Measurements from ENCODE around the gene MYH15. TPM values are rescaled to one million over a fixed set of nuclear protein-coding genes. Genes with fewer than 3 reads are reported as not detected.

MYH15 gene
- total RNA-seq, 1 donor from 2014 or later = 0.52 TPM

DNA sequence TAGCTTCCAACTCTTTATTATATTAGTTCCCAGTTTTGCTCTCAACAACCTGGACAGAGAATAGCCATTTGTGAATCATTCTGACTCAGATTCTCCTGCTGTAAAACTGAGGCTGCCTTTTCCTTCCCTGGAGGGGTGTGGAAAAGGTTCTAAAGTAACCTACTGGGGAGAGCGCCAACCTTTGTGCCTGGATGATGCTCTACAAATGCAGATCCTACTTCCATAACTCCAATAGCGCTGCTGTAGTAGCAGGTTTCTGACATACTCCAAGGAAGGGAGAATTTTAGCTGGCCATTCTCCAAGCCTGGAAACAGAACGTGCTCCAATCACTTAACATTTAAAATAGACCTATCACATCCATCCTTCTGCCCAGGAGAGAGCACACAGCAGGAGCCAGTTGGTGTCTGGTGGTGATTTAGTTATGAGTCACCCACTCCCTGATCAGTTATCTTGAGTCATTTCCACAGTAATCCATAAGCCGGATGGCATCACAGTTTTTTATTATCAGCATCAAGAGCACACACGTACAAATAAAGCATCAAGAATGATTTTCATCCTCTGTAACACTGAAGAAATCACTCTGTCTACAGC, 38.3 kb downstream of the MYH15 start:
- DNase-seq (ENCODE audit: low spot score) = no peak

DNA sequence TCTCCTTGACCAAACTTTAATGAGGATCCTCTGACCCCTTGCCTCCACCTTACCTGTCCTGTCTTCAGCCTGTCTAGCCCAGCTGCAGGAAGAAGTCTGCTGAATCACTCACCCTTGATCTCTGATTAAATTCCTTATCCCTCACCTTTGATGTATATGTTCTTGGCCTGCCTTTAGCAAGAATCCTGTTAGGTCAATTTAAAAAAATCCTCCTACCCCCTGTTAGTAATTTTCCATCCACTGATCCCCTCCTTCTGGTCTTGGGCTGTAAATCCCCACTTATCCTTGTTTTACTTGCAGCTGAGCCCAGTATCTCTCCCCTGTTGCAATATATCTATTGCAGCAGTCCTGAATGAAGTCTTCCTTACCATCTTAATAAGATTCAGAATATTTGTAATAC, 39.0 kb downstream of the MYH15 start:
- no peak for DNase-seq (ENCODE audit: low spot score)

DNA sequence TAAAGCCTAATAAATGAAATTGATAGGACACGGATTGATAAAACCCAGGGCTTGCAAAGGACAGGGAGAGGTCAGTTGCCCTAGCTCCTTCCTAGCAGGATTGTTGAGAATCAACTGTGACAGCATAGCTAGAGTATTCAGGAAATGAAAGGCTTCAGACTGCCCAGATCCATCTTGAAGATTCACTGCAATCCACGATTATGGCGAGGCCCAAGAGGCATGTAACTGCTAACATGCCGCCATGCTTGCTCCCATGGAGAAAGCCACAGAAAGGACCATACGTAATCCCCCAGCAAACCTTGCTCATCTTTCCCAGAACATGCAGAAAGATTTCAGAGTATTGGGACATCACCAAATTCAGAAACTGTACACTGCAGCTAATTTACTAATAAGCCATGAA, 41.3 kb downstream of the MYH15 start:
- no peak for DNase-seq (ENCODE audit: low spot score)

DNA sequence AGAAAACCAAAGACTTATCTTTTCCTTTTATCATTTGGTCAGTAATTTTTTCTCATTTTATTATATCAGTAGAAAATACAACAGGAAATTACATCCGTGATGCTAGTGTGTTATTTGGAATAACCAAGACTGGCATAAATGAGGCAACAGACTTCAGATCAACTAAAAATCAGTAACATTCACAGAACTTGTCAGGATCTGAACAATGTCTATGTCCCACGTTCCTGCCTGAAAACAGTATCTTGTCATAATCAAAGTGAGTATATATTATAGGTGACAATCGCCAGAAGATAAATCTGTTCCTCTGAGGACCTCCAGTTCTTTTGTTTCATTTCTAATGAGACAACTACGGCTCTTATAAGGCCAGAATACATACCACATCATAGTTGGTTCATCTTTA, 41.8 kb downstream of the MYH15 start:
- DNase-seq (ENCODE audit: low spot score) = no peak

DNA sequence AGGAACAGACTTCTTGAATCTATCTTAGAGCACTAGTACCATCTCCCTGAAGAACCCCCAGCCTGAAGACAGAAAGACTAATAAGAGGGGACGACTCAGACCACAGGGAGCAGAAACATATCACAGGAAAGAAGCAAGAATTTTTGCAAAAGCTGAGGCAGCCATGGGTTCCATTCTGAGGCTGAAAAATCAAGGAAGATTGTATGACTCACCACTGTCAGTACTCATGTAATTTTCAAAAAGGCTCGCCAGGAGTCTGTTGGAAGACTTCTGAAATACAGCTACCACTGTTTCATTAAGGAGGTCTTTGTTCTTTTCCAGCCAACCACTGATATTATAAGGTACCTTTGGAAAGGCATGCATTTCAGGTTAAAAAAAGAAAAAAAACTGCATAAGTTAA, 47.5 kb downstream of the MYH15 start:
- DNase-seq (ENCODE audit: low spot score) = no peak

DNA sequence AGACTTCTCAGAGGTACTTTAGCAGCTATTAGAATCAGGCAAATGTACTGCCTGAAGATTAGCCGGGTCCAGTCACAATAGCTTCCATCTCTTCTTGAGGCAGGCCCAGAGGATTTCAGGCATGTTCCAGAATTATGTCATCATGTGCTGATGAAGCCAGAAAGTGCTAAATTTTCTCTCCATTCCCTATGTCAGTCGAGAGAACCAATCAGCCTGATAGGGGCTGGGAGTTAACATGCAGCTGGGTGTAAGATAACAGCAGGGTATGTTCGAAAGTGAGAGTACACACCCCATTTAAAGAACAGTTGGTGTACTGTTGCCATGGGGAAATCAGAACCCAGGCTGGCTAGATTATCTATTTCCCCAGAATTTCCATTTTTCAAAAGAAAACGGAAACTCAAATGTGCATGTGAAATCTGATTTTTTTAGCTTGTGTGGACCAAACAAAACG, 48.7 kb downstream of the MYH15 start:
- DNase-seq (ENCODE audit: low spot score) = no peak

DNA sequence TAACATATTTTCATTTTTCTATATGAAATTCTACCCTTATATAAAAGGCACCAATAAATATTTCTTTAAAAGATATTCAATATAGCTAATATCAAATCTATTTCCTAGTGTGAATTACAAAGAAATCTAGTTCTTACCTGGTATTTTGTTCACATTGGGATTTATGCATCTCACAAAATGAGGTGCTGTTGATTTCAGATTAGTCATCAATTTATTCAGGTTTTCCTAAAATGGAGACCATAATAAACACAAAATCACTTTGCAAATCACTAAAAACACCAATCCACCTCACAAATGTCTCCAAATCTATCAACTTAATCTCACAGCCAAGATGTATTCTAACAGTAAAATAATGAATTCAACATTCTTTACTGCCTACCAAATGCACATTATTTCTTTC, 51.2 kb downstream of the MYH15 start:
- DNase-seq (ENCODE audit: low spot score) = no peak

DNA sequence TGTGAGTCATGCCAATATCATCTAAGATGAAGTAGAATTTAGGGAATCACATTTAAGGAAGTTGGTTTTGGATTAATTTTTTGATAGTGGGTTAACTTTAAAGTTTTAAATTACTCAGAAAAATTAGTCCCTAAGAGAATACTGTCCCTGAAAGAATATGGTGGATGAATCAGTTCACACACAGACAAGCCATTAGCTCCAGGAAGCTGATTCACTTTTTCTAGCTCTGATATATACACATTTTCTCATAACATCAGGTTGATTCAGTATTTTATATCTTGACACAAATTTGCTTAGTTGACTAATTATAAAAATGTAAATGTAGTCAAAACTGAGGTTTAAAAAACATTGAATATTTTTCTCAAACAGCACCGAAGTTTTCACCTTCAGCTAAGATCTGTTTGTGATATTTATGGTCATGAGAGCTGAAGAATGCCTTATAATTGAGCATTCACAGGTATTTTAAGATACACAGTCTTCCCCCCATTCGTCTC, 55.1 kb downstream of the MYH15 start:
- no peak for DNase-seq (ENCODE audit: low spot score)

DNA sequence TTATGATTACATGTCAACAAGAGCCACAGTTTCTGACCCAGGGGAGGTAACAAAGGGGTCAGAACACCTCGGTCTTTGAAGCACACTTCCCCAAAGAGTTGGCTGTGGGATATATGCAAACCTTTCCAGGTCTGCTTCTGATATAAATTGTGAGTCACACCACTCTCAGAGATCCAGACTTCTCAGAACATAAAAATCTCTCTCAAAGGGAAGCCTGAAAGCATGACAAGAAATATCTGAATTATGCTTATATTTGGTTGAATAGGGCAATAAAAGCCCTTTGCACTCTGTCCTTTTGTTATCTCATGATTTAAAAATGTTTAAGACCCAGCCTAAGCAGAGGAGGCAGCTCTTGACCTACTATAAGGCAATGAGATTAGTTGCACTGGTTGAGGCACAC, 56.8 kb downstream of the MYH15 start:
- DNase-seq (ENCODE audit: low spot score) = no peak

DNA sequence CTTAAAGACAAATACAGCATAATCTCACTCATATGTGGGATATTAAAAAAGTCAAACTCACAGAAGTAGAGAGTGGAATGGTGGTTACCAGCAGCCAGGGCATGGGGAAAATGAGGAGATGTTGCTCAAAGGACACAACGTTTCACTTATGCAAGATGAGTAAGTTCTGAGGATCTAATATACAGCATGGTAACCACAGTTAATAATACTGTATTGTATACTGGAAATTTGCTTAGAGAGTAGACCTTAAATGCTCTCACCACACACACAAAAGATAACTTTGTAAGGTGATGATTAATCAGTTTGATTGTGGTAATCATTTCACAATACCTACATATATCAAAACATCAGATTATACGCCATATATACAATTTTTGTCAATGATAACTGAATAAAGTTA, 60.0 kb downstream of the MYH15 start:
- no peak for DNase-seq (ENCODE audit: low spot score)

DNA sequence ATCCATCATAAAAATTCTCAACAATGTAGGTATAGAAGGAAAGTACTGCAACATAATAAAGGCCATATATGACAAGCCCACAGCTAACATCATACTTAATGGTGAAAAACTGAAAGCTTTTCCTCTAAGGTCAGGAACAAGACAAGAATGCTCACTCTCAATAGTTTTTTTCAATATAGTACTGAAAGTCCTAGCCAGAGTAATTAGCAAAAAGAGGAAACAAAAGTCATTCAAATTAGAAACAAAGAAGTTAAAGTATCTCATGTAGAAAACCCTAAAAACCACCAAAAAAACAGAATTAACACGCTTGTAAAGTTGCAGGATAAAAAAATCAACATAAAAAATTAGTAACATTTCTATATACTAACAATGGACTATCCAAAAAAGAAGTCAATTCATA, 61.8 kb downstream of the MYH15 start:
- DNase-seq (ENCODE audit: low spot score) = no peak

DNA sequence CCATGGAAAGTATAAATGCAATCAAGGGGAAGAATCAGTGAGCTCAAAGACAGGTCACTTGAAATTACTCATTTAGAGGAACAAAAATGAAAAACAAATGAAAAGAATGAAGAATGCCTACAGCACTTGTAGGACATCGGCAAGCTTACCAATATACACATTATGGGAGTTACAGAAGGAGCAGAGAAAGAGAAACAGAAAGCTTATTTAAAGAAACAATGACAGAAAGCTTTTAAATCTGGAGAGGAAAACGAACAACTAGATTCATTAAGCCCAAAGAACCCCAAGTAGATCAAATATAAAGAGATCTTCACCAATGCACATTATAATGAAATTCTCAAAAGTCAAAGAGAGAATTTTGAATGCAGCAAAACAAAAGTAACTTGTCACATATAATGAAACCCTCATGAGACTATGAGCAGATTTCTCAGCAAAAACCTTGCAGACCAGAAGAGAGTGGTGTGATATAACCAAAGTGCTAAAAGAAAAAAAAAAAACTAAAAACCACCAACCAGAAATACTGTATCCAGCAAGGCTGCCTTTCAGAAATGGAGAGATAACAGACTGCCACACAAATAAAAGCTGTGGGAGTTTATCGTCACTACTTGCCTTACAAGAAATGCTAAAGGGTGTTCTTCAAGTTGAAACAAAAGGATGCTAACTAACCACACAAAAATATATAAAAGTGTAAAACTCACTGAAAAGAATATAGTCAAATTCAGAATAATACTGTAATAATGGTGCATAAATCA, 63.1 kb downstream of the MYH15 start:
- no peak for DNase-seq (ENCODE audit: low spot score)

DNA sequence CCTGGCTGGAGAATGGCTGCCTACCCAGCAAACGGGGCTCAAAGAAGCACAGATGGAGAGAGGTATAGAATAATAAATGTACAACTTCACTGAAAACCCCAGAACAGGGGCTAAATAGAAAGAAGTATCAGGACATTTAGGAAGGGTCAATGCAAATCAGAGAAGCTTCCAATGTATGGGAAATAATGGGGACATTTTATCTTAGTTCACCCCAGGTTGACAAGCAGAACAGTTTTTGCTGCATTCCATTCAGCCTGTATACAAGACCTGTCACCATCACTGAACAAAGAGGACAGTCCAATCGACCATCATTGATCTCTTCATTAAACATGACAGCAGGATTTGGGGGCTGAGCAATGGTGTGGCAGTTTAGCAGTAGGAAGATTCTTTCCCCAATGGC, 68.1 kb downstream of the MYH15 start:
- no peak for DNase-seq (ENCODE audit: low spot score)

DNA sequence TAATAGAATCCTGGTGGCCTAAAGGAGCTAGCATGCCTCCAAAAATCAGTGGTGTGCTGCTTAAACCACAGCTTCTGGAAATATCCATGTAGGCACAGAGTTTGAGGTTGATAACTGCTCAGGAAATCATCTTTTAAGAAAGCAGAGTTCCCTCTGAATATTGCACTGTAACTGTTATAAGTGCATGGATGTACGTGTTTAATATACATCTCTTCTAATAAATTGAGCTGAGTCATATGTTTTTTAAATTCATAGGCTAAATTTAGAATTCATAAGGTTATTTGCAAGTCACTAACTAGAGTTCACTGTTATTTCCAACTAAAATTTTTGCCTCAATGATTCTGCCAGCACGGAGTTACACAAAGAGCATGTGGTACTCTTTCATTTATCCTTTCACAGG, 68.9 kb downstream of the MYH15 start:
- DNase-seq (ENCODE audit: low spot score) = no peak

DNA sequence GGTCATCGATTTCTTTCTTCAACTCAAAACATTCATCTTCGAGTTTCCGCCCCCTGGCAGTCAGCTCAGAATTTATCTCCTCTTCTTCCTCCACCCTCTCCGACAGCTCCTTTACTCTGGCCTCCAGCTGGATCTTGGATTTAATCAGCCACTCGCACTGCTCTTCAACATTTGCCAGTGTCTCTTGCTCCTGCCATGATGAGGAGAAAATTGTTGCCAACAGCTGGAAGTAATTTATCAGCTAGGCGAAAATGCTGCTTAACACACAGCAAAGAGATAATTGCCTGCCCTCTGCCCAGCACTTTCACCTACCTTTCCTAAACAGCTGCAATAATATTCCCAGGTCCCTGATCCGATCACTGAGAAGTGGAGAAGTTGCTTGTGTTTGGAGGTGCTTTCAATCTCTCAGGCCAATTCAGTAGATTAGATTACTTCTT, 69.3 kb downstream of the MYH15 start:
- no peak for DNase-seq (ENCODE audit: low spot score)

DNA sequence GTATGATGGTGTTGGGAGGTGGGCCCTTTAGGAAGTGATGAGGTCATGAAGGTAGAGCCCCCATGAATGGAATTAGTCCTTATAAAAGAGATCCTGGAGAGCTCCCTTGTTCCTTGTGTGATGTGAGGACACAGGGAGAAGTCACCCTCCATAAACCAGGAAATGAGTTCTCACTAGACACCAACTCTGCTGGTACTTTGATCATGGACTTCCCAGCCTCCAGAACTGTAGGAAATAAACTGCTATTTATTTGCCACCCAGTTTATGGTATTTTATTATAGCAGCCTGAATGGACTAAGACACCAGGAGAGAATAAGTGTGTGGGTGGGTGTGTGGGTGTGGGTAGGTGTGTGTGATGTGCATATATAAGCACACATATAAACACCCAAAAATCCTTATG, 71.9 kb downstream of the MYH15 start:
- no peak for DNase-seq (ENCODE audit: low spot score)

DNA sequence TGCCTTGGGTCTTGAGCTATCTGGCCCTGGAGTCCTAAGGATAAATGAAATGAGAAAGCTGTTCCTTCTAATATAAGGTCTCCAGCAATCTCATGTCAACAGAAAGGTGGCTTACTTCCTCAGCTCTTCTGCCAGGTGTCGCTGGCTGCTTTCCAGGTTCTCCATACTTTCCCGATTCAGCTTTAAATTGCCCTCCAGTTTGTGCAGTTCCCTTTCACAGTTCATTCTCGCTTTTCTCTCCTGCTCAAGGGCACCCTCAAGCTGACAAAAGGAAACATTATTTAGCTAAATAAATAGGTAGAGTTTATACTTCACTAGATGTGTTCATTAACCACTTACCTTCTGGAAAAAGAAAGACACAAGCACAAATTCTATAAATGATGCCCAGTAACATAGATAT, 73.0 kb downstream of the MYH15 start:
- no peak for DNase-seq (ENCODE audit: low spot score)

DNA sequence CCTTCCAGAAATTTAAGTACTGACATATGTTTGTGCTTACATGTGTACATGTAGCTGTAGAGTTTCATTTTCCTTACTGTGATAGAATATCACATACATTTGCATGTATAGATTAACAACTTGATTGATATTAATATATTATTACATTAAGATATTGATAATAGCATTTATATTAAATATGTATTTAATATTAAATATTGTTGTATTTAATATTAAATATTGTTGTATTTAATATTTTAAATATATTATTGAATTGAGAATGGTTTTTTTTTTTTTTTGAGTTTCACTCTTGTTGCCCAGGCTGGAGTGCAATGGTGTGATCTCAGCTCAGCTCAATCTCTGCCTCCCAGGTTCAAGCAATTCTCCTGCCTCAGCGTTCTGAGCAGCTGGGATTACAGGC, 76.5 kb downstream of the MYH15 start:
- DNase-seq (ENCODE audit: low spot score) = no peak

DNA sequence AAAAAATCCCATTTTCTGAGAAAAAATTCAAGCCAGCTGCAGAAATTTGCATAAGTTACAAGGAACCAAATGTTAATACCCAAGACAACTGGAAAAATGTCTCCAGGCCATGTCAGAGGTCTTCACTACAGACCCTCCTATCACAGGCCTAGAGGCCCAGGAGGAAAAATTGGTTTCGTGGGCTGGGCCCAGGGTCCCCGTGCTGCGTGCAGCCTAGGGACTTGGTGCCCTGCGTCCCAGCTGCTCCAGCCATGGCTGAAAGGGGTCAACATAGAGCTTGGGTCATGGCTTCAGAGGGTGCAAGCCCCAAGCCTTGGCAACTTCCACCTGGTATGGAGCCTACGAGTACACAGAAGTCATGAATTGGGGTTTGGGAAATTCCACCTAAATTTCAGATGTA, 78.0 kb downstream of the MYH15 start:
- DNase-seq (ENCODE audit: low spot score) = no peak

DNA sequence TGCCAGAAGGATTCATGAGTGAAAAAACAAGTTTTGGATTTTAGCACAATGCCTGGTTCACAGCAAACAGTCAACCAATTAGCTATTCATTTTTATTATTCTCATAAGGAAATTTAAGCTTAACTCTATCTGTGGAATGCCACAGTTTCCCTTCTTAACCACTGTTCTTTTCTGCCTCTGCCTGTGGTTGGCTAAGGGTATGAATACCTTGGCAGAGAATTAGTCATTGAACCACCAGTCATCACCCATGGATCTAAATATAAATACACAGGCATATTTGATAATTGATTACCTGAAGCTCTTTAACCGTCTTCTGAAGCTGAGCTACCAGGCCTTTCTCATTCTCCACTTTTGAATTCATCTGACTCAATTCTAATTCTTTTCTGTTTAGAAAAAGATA, 79.9 kb downstream of the MYH15 start:
- no peak for DNase-seq (ENCODE audit: low spot score)

DNA sequence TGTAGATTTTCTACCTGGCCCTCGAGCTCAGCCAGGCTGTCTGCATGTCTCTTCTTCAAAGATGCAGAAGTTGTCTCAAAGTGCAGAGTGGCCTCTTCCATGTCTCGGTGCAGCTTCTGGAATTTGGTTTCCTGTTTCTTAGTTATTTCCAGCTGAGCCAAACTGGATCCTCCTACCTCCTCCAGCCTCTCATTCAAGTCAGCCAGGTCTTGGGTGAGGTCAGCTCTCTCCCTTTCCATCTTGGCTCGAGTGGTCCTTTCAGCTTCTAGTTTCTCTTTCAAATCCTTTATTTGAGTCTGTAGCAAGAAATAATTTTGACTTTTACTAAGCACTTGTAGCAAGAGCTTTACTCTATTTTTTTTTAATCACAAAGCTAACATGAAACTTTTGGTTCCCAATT, 81.8 kb downstream of the MYH15 start:
- DNase-seq (ENCODE audit: low spot score) = no peak

DNA sequence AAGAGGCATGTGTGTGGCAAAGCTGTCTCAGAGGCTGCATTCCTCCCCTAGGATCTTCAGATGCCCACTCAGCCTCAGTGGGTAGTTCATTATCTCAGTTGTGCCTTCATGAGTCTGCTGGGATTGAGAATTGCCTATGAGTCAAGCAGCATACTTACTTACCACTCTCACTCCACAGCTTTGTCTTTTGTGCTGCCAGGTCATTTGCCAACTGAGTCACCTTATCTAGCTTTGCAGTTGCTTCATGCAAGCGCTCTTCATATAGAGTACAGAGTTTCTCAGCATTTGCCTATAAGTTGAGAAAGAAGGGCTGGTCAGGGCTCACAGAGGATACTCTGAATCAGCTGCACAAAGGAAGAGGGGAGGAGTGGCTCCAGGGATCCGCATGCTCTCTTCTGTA, 89.5 kb downstream of the MYH15 start:
- no peak for DNase-seq (ENCODE audit: low spot score)

DNA sequence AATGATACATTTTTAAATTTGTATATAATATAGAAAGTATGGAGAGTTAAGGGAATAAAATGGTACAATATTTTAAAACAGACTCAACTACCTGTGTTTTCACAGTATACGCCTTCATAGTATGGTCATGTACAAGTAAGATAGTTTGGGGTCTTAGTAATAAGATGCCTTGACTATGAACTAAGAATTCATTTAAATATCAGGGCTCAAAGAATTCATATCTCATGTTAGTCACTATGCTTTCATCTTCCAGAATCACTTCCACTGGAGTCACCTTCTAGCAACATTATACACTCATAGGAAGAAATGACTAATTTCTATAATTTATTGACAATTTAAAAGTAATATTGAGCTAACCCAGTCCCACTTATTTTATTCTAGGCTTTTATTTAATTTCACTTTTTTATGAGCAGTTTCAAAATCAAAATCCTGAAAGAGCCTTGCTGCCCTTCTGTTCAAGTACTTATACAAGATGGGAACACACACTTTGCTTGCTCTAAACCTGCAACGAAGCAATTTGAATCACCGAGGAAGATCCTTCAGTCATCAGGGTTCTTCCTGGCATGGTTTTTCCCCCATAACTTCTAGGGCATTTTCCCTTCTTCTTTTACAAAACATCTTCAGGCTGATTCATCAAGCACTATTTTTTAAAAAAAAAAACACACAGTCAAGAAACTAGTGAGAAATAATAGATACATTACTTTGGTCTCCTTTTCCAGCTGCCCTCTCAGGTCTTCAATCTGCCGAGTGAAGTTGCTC, 94.1 kb downstream of the MYH15 start:
- no peak for DNase-seq (ENCODE audit: low spot score)

All from ureter (tissue), 1 donor.